H1 (cell line): ENCODE data around the gene GHRH. TPM values are rescaled to one million over a fixed set of nuclear protein-coding genes. Genes with fewer than 3 reads are reported as not detected.
A peak's percentile ranks its signal among the peaks of the same experiment; 100 is the strongest.

ENCODE experiments used
- CTCF ChIA-PET: fragments of 300-600 bp; sonication (Branson Sonifier 250); formaldehyde crosslinking; loops from one replicate; lab custom pipeline; 2021; ENCODE audit not compliant: partially characterized antibody; lab: Charles Lee
- POLR2A ChIA-PET: fragments of 300-600 bp; sonication (Branson Sonifier 250); formaldehyde crosslinking; loops from one replicate; lab custom pipeline; 2021; ENCODE audit warnings: inconsistent platforms; ENCODE audit not compliant: partially characterized antibody; lab: Charles Lee
- DNase-seq, 2 experiments: peaks; one replicate each; pipeline versions ENCODE4 v3.0.0 to v3.0.0-alpha.2; 2010 to 2022; ENCODE audit warnings: low spot score in 2 of 2, low read depth in 1 of 2, mixed read lengths in 1 of 2
- FAIRE-seq: peaks from 2 replicates; lab custom pipeline; 2011; peaks lifted over from hg19 to GRCh38; lab: Jason Lieb, UNC
- H2AFZ ChIP-seq: 2 replicates; pipeline ENCODE4 v1.8.1; 2012; ENCODE audit warnings: low read length, inconsistent platforms
- H2AK5ac ChIP-seq: 2 replicates; pipeline ENCODE4 v1.6.1; 2013; ENCODE audit warnings: low read depth, low read length
- H2BK120ac ChIP-seq: replicated peaks from 2 replicates; pipeline ENCODE3; 2013; ENCODE audit warnings: low read depth, low read length, inconsistent platforms
- H2BK12ac ChIP-seq: 2 replicates; pipeline ENCODE4 v1.6.1; 2013; ENCODE audit warnings: low read depth, low read length
- H2BK15ac ChIP-seq: 2 replicates; pipeline ENCODE4 v1.6.1; 2013; ENCODE audit warnings: low read length
- H2BK20ac ChIP-seq: 2 replicates; pipeline ENCODE4 v1.6.1; 2013; ENCODE audit warnings: low read length
- H2BK5ac ChIP-seq: 2 replicates; pipeline ENCODE4 v1.6.1; 2013; ENCODE audit warnings: low read depth, low read length
- H3K14ac ChIP-seq: 2 replicates; pipeline ENCODE4 v1.6.1; 2013; ENCODE audit warnings: inconsistent platforms; ENCODE audit not compliant: insufficient read length
- H3K18ac ChIP-seq: 2 replicates; pipeline ENCODE4 v1.6.1; 2013; ENCODE audit warnings: low read length; ENCODE audit errors: extremely low read depth
- H3K23ac ChIP-seq: 2 replicates; pipeline ENCODE4 v1.6.1; 2013; ENCODE audit warnings: inconsistent platforms; ENCODE audit not compliant: insufficient read length
- H3K23me2 ChIP-seq: 2 replicates; pipeline ENCODE4 v1.6.1; 2013; ENCODE audit warnings: low read depth, low read length
- H3K27ac ChIP-seq: 2 replicates; pipeline ENCODE4 v1.6.1; 2011; ENCODE audit warnings: low read depth, low read length, inconsistent platforms
- H3K27me3 ChIP-seq, 4 experiments: replicated peaks in 1 of 4; 1 replicate in 1 of 4; 2 replicates in 3 of 4; pipeline versions ENCODE4 v1.6.1 to v1.8.1; 2011 to 2013; ENCODE audit warnings: low read length in 3 of 4, mild to moderate bottlenecking in 3 of 4, inconsistent platforms in 2 of 4, mixed read lengths in 2 of 4, moderate library complexity in 1 of 4; ENCODE audit not compliant: control insufficient read depth in 3 of 4, insufficient read depth in 3 of 4; ENCODE audit errors: extremely low read depth in 1 of 4
- H3K36me3 ChIP-seq, 4 experiments: 2 replicates each; pipeline versions ENCODE4 v1.6.1 to v1.8.1; 2011 to 2013; ENCODE audit warnings: mild to moderate bottlenecking in 4 of 4, low read length in 3 of 4, moderate library complexity in 2 of 4, control low read depth in 1 of 4, inconsistent platforms in 1 of 4; ENCODE audit not compliant: insufficient read depth in 4 of 4, control insufficient read depth in 2 of 4
- H3K4ac ChIP-seq: replicated peaks from 2 replicates; pipeline ENCODE3; 2013; ENCODE audit warnings: low read length, low read depth, mixed read lengths, inconsistent platforms; ENCODE audit not compliant: insufficient read length
- H3K4me1 ChIP-seq, 4 experiments: replicated peaks in 1 of 4; 1 replicate in 1 of 4; 2 replicates in 3 of 4; pipeline versions ENCODE4 v1.6.1 to v1.8.1; 2011 to 2013; ENCODE audit warnings: low read length in 3 of 4, inconsistent platforms in 2 of 4, mixed read lengths in 1 of 4; ENCODE audit not compliant: insufficient read depth in 4 of 4, control insufficient read depth in 3 of 4
- H3K4me2 ChIP-seq, 2 experiments: 2 replicates each; pipeline versions ENCODE4 v1.6.1 to v1.8.1; 2011 to 2013; ENCODE audit warnings: low read depth in 2 of 2, low read length in 2 of 2, control low read depth in 1 of 2, inconsistent platforms in 1 of 2, mild to moderate bottlenecking in 1 of 2; ENCODE audit not compliant: insufficient read depth in 1 of 2
- H3K4me3 ChIP-seq, 4 experiments: fragments of 200-600, 300-600 bp in 1 of 4; sonication (generic), shearing (Covaris generic), sonication (Bioruptor Twin) in 1 of 4; 2 replicates each; pipeline versions ENCODE4 v1.5.1 to v1.8.1; 2011 to 2016; ENCODE audit warnings: low read length in 4 of 4, low read depth in 3 of 4, control low read depth in 2 of 4, inconsistent platforms in 2 of 4, mild to moderate bottlenecking in 2 of 4, mixed read lengths in 1 of 4, moderate library complexity in 1 of 4; ENCODE audit not compliant: insufficient read depth in 2 of 4; ENCODE audit errors: extremely low read depth in 1 of 4
- H3K56ac ChIP-seq: replicated peaks from 2 replicates; pipeline ENCODE3; 2013; ENCODE audit warnings: low read depth, mild to moderate bottlenecking, mixed read lengths, low read length, inconsistent platforms; ENCODE audit not compliant: insufficient read length
- H3K79me1 ChIP-seq: 2 replicates; pipeline ENCODE4 v1.6.1; 2013; ENCODE audit warnings: low read depth, low read length, control low read depth
- H3K79me2 ChIP-seq, 2 experiments: 2 replicates each; pipeline versions ENCODE4 v1.6.1 to v1.8.1; 2012 to 2013; ENCODE audit warnings: low read length in 2 of 2, mild to moderate bottlenecking in 2 of 2, inconsistent platforms in 1 of 2; ENCODE audit not compliant: insufficient read depth in 2 of 2, control insufficient read depth in 1 of 2
- H3K9ac ChIP-seq, 4 experiments: replicated peaks in 1 of 4; 1 replicate in 1 of 4; 2 replicates in 3 of 4; pipeline versions ENCODE4 v1.6.1 to v1.8.1; 2011 to 2013; ENCODE audit warnings: low read depth in 3 of 4, low read length in 3 of 4, control low read depth in 2 of 4, mild to moderate bottlenecking in 2 of 4, moderate library complexity in 2 of 4, inconsistent platforms in 1 of 4; ENCODE audit errors: extremely low read depth in 1 of 4
- H3K9me3 ChIP-seq, 2 experiments: 2 replicates each; pipeline versions ENCODE4 v1.6.1 to v1.8.1; 2012 to 2013; ENCODE audit warnings: mild to moderate bottlenecking in 2 of 2, moderate library complexity in 2 of 2, control low read depth in 1 of 2, inconsistent platforms in 1 of 2, low read depth in 1 of 2, low read length in 1 of 2, mixed read lengths in 1 of 2; ENCODE audit not compliant: insufficient read depth in 2 of 2
- H4K20me1 ChIP-seq, 2 experiments: replicated peaks in 1 of 2; 2 replicates each; pipeline versions ENCODE3 to v1.8.1; 2011 to 2013; ENCODE audit warnings: inconsistent platforms in 2 of 2, low read length in 2 of 2, mild to moderate bottlenecking in 1 of 2; ENCODE audit not compliant: insufficient read depth in 2 of 2, control insufficient read depth in 1 of 2
- H4K5ac ChIP-seq: 2 replicates; pipeline ENCODE4 v1.6.1; 2013; ENCODE audit warnings: low read length, low read depth, mixed read lengths, inconsistent platforms; ENCODE audit not compliant: insufficient read length
- H4K8ac ChIP-seq: 2 replicates; pipeline ENCODE4 v1.8.0; 2013; ENCODE audit warnings: mild to moderate bottlenecking, moderate library complexity, low read length, inconsistent platforms; ENCODE audit not compliant: insufficient read depth; ENCODE audit errors: extremely low read depth
- H4K91ac ChIP-seq: replicated peaks from 2 replicates; pipeline ENCODE3; 2013; ENCODE audit warnings: low read length, mixed read lengths, inconsistent platforms; ENCODE audit not compliant: insufficient read length
- CREB1 ChIP-seq: IDR thresholded peaks from 2 replicates; pipeline ENCODE4 v1.6.1; 2012; ENCODE audit warnings: inconsistent platforms
- GABPA ChIP-seq: IDR thresholded peaks from 2 replicates; pipeline ENCODE4 v1.6.1; 2011; ENCODE audit warnings: mild to moderate bottlenecking, low read length, moderate library complexity, borderline replicate concordance; ENCODE audit not compliant: insufficient read depth
- HDAC2 ChIP-seq, 2 experiments: fragments of 300-600 bp in 1 of 2; sonication (generic) in 1 of 2; IDR thresholded peaks; 2 replicates each; pipeline ENCODE4 v1.6.1; 2011 to 2012; ENCODE audit warnings: low read depth in 2 of 2, low read length in 2 of 2, mild to moderate bottlenecking in 2 of 2, moderate library complexity in 2 of 2, borderline replicate concordance in 1 of 2, inconsistent platforms in 1 of 2
- POLR2AphosphoS5 ChIP-seq: IDR thresholded peaks from 2 replicates; pipeline ENCODE4 v1.6.1; 2011; ENCODE audit warnings: low read depth, low read length
- RBBP5 ChIP-seq: IDR thresholded peaks from 2 replicates; pipeline ENCODE4 v1.7.1; 2012; ENCODE audit warnings: low read depth, mild to moderate bottlenecking, inconsistent platforms, low read length, moderate library complexity, borderline replicate concordance
- WGBS, 2 experiments: shearing (Covaris generic) in 1 of 2; methylation state at CpG; one replicate each; pipeline versions ENCODE4 v1.1.6 to v1.1.7; 2013 to 2015; ENCODE audit warnings: low lambda C conversion rate in 2 of 2, mixed read lengths in 2 of 2, inconsistent platforms in 1 of 2, low coverage in 1 of 2, missing lambda C conversion rate in 1 of 2; ENCODE audit not compliant: insufficient replicate concordance in 2 of 2, insufficient coverage in 1 of 2, insufficient read length in 1 of 2; ENCODE audit errors: extremely low coverage in 1 of 2, missing lambda C conversion rate in 1 of 2; 5-methylcytosine and 5-hydroxymethylcytosine counted together
- long read RNA-seq, 2 experiments: library from RNA in 1 of 2; library from capped mRNA in 1 of 2; stranded (forward); transcript quantifications; one replicate each; pipeline ENCODE4 v2.0.0, GENCODE V29; 2021; ENCODE audit warnings: inconsistent platforms in 1 of 2
- polyA minus RNA-seq, 3 experiments: library from RNA; depleted of rRNA, polyadenylated mRNA; stranded (reverse); fragments of >200 nt; gene quantifications; 1 replicate in 2 of 3; 2 replicates in 1 of 3; pipeline ENCODE4 v1.2.3, GENCODE V29; 2011
- polyA plus RNA-seq, 7 experiments: library from polyadenylated mRNA; depleted of rRNA in 3 of 7; stranded (reverse) in 5 of 7; unstranded in 2 of 7; fragments of >200 nt in 5 of 7; fragments of 200-250 nt in 2 of 7; gene quantifications; 1 replicate in 5 of 7; 2 replicates in 1 of 7; 4 replicates in 1 of 7; pipeline versions ENCODE4 v1.2.1 to v1.2.3, GENCODE V29; 2011 to 2013; ENCODE audit warnings: missing spikeins in 2 of 7, mixed read lengths in 2 of 7
- total RNA-seq: library from RNA; stranded (reverse); fragmentation: NEBNext Ultra II Directional; extraction: Animal tissue kit (Norgen Biotek cat#: 25700); gene quantifications from 2 replicates; pipeline ENCODE4 v1.2.1, GENCODE V29; 2021

The GHRH gene, protein sequence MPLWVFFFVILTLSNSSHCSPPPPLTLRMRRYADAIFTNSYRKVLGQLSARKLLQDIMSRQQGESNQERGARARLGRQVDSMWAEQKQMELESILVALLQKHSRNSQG
- not detected in 2 replicates for total RNA-seq
- polyA plus RNA-seq (2011; rRNA removed), result not detected in 2 replicates
- polyA plus RNA-seq (2011; cell fraction: cytosol; rRNA removed), result not detected
- polyA plus RNA-seq (2011; cell fraction: nucleus; rRNA removed), result not detected
- polyA plus RNA-seq (2012, experiment 1 of 2), result not detected in 4 replicates
- polyA plus RNA-seq (2012, experiment 2 of 2), result not detected
- not detected for polyA plus RNA-seq (2013, experiment 1 of 2)
- polyA plus RNA-seq (2013, experiment 2 of 2), result not detected
- polyA minus RNA-seq (2011; rRNA and poly(A)+ RNA removed), result not detected in 2 replicates
- not detected for polyA minus RNA-seq (2011; cell fraction: cytosol; rRNA and poly(A)+ RNA removed)
- not detected for polyA minus RNA-seq (2011; cell fraction: nucleus; rRNA and poly(A)+ RNA removed)
- long read RNA-seq, experiment 1, result 0 reads
- long read RNA-seq, experiment 2, result 0 reads

DNA sequence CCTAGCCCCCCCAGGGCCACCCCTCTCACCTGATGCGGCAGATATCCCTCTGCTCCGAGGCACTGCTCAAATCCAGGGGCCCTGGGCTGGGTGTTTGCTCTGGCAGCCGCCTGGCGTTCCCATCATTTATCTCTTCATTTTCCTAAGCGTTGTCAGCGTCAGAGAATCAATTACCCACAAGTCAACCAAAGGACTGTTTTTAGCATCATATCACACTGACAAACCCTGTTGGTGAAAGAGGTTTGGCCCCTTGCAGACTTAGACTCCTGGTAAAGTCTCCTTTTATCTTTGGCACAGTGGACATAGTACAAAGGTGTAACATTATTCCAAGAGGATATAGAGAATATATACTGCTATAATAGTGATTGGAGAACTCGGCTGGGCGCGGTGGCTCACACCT is at the start of gene GHRH:
Gene GHRH (minus strand): TSS at position 101 of the 400 bp plus-strand sequence. CDS start 4,925 bp downstream, outside the sequence.
- H3K36me3 ChIP-seq, result no peaks in the 10 kb centered on the region
- no peak within 1 kb of the TSS for H3K4ac ChIP-seq
- FAIRE-seq (no peak), DNase-seq (no peak)
- CTCF ChIA-PET, result interaction anchor here (0.9 to 1.3 kb wide), 3 partner anchors 15 to 128 kb away, joined by 3 to 6 read pairs (median 4); no protein-coding TSS in a partner anchor
- H3K14ac ChIP-seq, result no peak within 1 kb of the TSS
- no peak within 1 kb of the TSS for H2AFZ ChIP-seq
- peaks cover 0 to 15% (median 6%) of the 10 kb centered on the region in 4 experiments; a peak in 6 of 7 replicates for H3K4me1 ChIP-seq
- H4K5ac ChIP-seq, result no peak within 1 kb of the TSS
- no peak within 1 kb of the TSS for H2BK120ac ChIP-seq
- no peak within 1 kb of the TSS for H3K4me2 ChIP-seq
- H2AK5ac ChIP-seq, result no peak within 1 kb of the TSS
- no peaks in the 10 kb centered on the region for H3K23me2 ChIP-seq
- no peak within 1 kb of the TSS for H3K9ac ChIP-seq
- H2BK12ac ChIP-seq, result no peak within 1 kb of the TSS
- no peak within 1 kb of the TSS for H4K8ac ChIP-seq
- H3K23ac ChIP-seq, result no peak within 1 kb of the TSS
- no peak within 1 kb of the TSS for H3K4me3 ChIP-seq
- no peak within 1 kb of the TSS; the same call in 1 of the 2 replicates for H3K18ac ChIP-seq
- no peaks in the 10 kb centered on the region for H3K79me2 ChIP-seq
- TF ChIP-seq GABPA (no peak), CREB1 (no peak), HDAC2 (IDR thresholded peaks at IDR 0.05; ENCODE audit: borderline replicate concordance in 1 of 2, low read depth in 2 of 2, low read length in 2 of 2) (no peak), POLR2AphosphoS5 (no peak), RBBP5 (no peak)
- no peak within 1 kb of the TSS for H2BK5ac ChIP-seq
- no peak within 1 kb of the TSS for H3K27ac ChIP-seq
- 92% methylated on average over 9 of the region's 9 CpGs; no CpG with 5 or more reads in 1 of the 2 experiments for WGBS, 2 experiments
- H3K56ac ChIP-seq, result no peak within 1 kb of the TSS
- H4K20me1 ChIP-seq, result no peaks in the 10 kb centered on the region
- POLR2A ChIA-PET, result interaction anchor here (1.2 to 1.8 kb wide), 2 partner anchors 16 to 258 kb away, joined by 3 to 4 read pairs; no protein-coding TSS in a partner anchor
- 0 out of 2 replicates have a peak within 1 kb of the TSS, but pooled peaks have one; percentile 9 for H2BK20ac ChIP-seq
- H3K9me3 ChIP-seq, result no peaks in the 10 kb centered on the region
- H4K91ac ChIP-seq, result no peak within 1 kb of the TSS
- 0 out of 2 replicates have a peak within 1 kb of the TSS, but pooled peaks have one; percentile 14 for H2BK15ac ChIP-seq
- H3K27me3 ChIP-seq, result no peaks in the 10 kb centered on the region
- H3K79me1 ChIP-seq, result no peaks in the 10 kb centered on the region
